Mesendoderm (in vitro differentiated cells): ENCODE results near the gene BCDIN3D.

Experiments
- DNase-seq: peaks from one replicate; pipeline ENCODE4 v3.0.0; 2013
- H2AK5ac ChIP-seq: 2 replicates; pipeline ENCODE4 v1.6.1; 2013; ENCODE audit warnings: low read length, inconsistent platforms
- H2BK120ac ChIP-seq: 2 replicates; pipeline ENCODE4 v1.6.1; 2013; ENCODE audit warnings: low read depth, mild to moderate bottlenecking, low read length, moderate library complexity, mixed read lengths
- H2BK15ac ChIP-seq: replicated peaks from 2 replicates; pipeline ENCODE4 v1.6.1; 2013; ENCODE audit warnings: low read depth, mild to moderate bottlenecking, moderate library complexity
- H2BK5ac ChIP-seq: 2 replicates; pipeline ENCODE4 v1.6.1; 2013; ENCODE audit warnings: low read length, inconsistent platforms
- H3K18ac ChIP-seq: 2 replicates; pipeline ENCODE4 v1.6.1; 2013; ENCODE audit warnings: mild to moderate bottlenecking, low read length, mixed read lengths
- H3K23ac ChIP-seq: one replicate; pipeline ENCODE4 v1.6.1; 2013; ENCODE audit warnings: low read length
- H3K27ac ChIP-seq: 2 replicates; pipeline ENCODE4 v1.5.1; 2013; ENCODE audit warnings: low read depth, mild to moderate bottlenecking, inconsistent platforms, low read length, moderate library complexity
- H3K27me3 ChIP-seq: 2 replicates; pipeline ENCODE4 v1.6.1; 2013; ENCODE audit warnings: low read length, control low read depth, mild to moderate bottlenecking, inconsistent platforms; ENCODE audit not compliant: insufficient read depth, poor library complexity
- H3K36me3 ChIP-seq: 2 replicates; pipeline ENCODE4 v1.6.1; 2013; ENCODE audit warnings: low read length, inconsistent platforms; ENCODE audit not compliant: control insufficient read depth, insufficient read depth
- H3K4ac ChIP-seq: one replicate; pipeline ENCODE4 v1.6.1; 2013; ENCODE audit warnings: low read depth, mild to moderate bottlenecking, low read length, moderate library complexity
- H3K4me1 ChIP-seq: 2 replicates; pipeline ENCODE4 v1.6.1; 2013; ENCODE audit warnings: low read depth, low read length, inconsistent platforms; ENCODE audit not compliant: control insufficient read depth
- H3K4me2 ChIP-seq: 2 replicates; pipeline ENCODE4 v1.6.1; 2013; ENCODE audit warnings: low read length
- H3K4me3 ChIP-seq: 2 replicates; pipeline ENCODE4 v1.5.1; 2013; ENCODE audit warnings: mild to moderate bottlenecking, low read length
- H3K56ac ChIP-seq: one replicate; pipeline ENCODE4 v1.6.1; 2013; ENCODE audit warnings: low read length
- H3K79me1 ChIP-seq: 2 replicates; pipeline ENCODE4 v1.6.1; 2013; ENCODE audit warnings: low read length, inconsistent platforms
- H3K79me2 ChIP-seq: 2 replicates; pipeline ENCODE4 v1.6.1; 2013; ENCODE audit warnings: mild to moderate bottlenecking, low read length; ENCODE audit not compliant: control insufficient read depth, insufficient read depth
- H3K9ac ChIP-seq: 2 replicates; pipeline ENCODE4 v1.6.1; 2013; ENCODE audit warnings: low read length, inconsistent platforms
- H4K5ac ChIP-seq: one replicate; pipeline ENCODE4 v1.6.1; 2013; ENCODE audit warnings: low read length
- H4K8ac ChIP-seq: one replicate; pipeline ENCODE4 v1.6.1; 2013; ENCODE audit warnings: low read depth, mild to moderate bottlenecking, control low read depth, low read length, moderate library complexity
- WGBS: extraction: QIAGEN DNeasy Blood & Tissue Kit; methylation state at CpG from one replicate; pipeline ENCODE4 v1.1.7; 2013; ENCODE audit warnings: low lambda C conversion rate, missing lambda C conversion rate; ENCODE audit not compliant: insufficient coverage; ENCODE audit errors: extremely low coverage; 5-methylcytosine and 5-hydroxymethylcytosine counted together

The BCDIN3D gene

DNA sequence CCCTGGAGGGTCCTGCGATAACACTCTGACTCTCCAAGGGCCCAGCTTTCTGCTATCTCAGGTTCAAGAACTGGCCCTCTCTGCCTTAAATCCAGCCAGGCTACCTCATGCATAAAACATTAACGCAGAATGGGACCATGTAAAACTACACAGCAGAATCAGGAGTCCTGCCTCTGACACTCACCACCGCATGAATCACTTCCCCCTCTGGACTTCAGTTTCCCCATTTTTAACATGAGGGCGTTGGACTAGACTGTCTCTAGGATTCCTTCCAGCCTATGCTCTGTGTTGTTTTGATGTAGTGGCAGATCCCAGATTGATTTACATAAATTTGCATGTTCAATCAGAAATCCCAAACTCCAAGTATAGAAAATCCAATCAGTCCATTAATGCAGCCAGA lies 18.0 kb downstream of the BCDIN3D start:
- no peak for DNase-seq
- no peaks in the 10 kb centered on the region for H3K36me3 ChIP-seq
- H2BK15ac ChIP-seq: no peak overlapping the region
- peaks cover 2% of the 10 kb centered on the region for H3K4me1 ChIP-seq
- H3K23ac ChIP-seq: no peak overlapping the region
- no peak overlapping the region for H3K27ac ChIP-seq
- no CpG with 5 or more reads among the region's 4 CpGs for WGBS
- H3K56ac ChIP-seq: no peak overlapping the region
- no peak overlapping the region for H3K9ac ChIP-seq
- H3K4ac ChIP-seq: no peak overlapping the region
- H3K4me3 ChIP-seq: no peak overlapping the region
- no peak overlapping the region for H2AK5ac ChIP-seq
- H2BK5ac ChIP-seq: no peak overlapping the region
- no peaks in the 10 kb centered on the region for H3K27me3 ChIP-seq
- H4K5ac ChIP-seq: no peak overlapping the region
- no peak overlapping the region for H2BK120ac ChIP-seq
- H3K18ac ChIP-seq: no peak overlapping the region
- H3K79me2 ChIP-seq: peaks cover 30% of the 10 kb centered on the region
- no peak overlapping the region for H3K4me2 ChIP-seq
- H3K79me1 ChIP-seq: peaks cover 31% of the 10 kb centered on the region
- H4K8ac ChIP-seq: no peak overlapping the region

DNA sequence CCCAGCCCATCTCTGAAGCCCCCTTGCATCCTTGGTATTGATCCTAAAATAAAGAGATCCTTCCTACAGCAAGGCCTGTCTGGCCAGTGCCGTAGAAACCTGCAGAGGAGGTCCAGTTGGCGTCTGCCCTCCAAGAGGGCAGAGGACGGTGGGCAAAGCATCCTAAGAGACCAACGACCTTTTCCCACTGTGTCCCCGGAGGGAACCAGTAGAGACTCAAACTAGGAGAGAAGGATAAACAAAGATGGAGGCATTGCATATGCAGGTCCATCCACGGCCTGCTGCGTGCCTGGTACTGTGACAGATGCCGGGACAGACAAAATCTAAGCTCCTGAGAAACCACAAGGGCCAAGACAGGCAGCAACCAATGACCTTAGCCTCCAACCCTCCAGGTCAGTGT lies 18.5 kb downstream of the BCDIN3D start:
- H3K23ac ChIP-seq: no peak overlapping the region
- DNase-seq: no peak
- H2BK120ac ChIP-seq: no peak overlapping the region
- no peak overlapping the region for H3K4me2 ChIP-seq
- no peak overlapping the region for H3K4me3 ChIP-seq
- H3K27ac ChIP-seq: no peak overlapping the region
- no peak overlapping the region for H3K56ac ChIP-seq
- no peak overlapping the region for H4K8ac ChIP-seq
- H3K79me1 ChIP-seq: peaks cover 31% of the 10 kb centered on the region
- no peaks in the 10 kb centered on the region for H3K27me3 ChIP-seq
- no CpG with 5 or more reads among the region's 8 CpGs for WGBS
- H3K9ac ChIP-seq: no peak overlapping the region
- H3K79me2 ChIP-seq: peaks cover 30% of the 10 kb centered on the region
- H3K36me3 ChIP-seq: no peaks in the 10 kb centered on the region
- no peak overlapping the region for H2AK5ac ChIP-seq
- peaks cover 2% of the 10 kb centered on the region for H3K4me1 ChIP-seq
- H4K5ac ChIP-seq: no peak overlapping the region
- no peak overlapping the region for H3K18ac ChIP-seq
- no peak overlapping the region for H2BK5ac ChIP-seq
- H2BK15ac ChIP-seq: no peak overlapping the region
- no peak overlapping the region for H3K4ac ChIP-seq

GRCh38 chr12:49823951-49824350 lies 19.0 kb downstream of the BCDIN3D start:
- H3K27ac ChIP-seq: no peak overlapping the region
- no peak overlapping the region for H3K4me2 ChIP-seq
- H3K79me2 ChIP-seq: peaks cover 30% of the 10 kb centered on the region
- H3K18ac ChIP-seq: no peak overlapping the region
- no peak overlapping the region for H3K56ac ChIP-seq
- no peak overlapping the region for H2BK120ac ChIP-seq
- no peak for DNase-seq
- H3K23ac ChIP-seq: no peak overlapping the region
- no peak overlapping the region for H4K5ac ChIP-seq
- no peak overlapping the region for H2BK15ac ChIP-seq
- no peak overlapping the region for H4K8ac ChIP-seq
- H3K4me3 ChIP-seq: no peak overlapping the region
- no peaks in the 10 kb centered on the region for H3K27me3 ChIP-seq
- no CpG with 5 or more reads among the region's 6 CpGs for WGBS
- H3K4me1 ChIP-seq: peaks cover 2% of the 10 kb centered on the region
- H3K4ac ChIP-seq: no peak overlapping the region
- H3K9ac ChIP-seq: no peak overlapping the region
- no peak overlapping the region for H2BK5ac ChIP-seq
- no peak overlapping the region for H2AK5ac ChIP-seq
- H3K79me1 ChIP-seq: peaks cover 31% of the 10 kb centered on the region
- no peaks in the 10 kb centered on the region for H3K36me3 ChIP-seq

- Histone ChIP-seq H3K79me1 (peaks cover 31% of the 10 kb centered on the region), H3K56ac (no peak overlapping the region), H2BK5ac (no peak overlapping the region), H3K18ac (no peak overlapping the region), H3K23ac (no peak overlapping the region), H3K4ac (no peak overlapping the region), H3K4me1 (peaks cover 2% of the 10 kb centered on the region), H3K79me2 (peaks cover 30% of the 10 kb centered on the region), H2AK5ac (no peak overlapping the region), H3K36me3 (no peaks in the 10 kb centered on the region), H4K5ac (no peak overlapping the region), H2BK15ac (no peak overlapping the region), H4K8ac (no peak overlapping the region), H3K9ac (no peak overlapping the region), H2BK120ac (no peak overlapping the region), H3K27ac (no peak overlapping the region), H3K4me3 (no peak overlapping the region), H3K4me2 (no peak overlapping the region), H3K27me3 (no peaks in the 10 kb centered on the region)
- WGBS: no CpG with 5 or more reads among the region's 1 CpG
- DNase-seq: no peak
Measured at GRCh38 chr12:49823350-49823749, 19.6 kb downstream of the BCDIN3D start.

- Histone ChIP-seq H3K4me2 (no peak overlapping the region), H2AK5ac (no peak overlapping the region), H3K56ac (no peak overlapping the region), H3K27ac (no peak overlapping the region), H3K18ac (no peak overlapping the region), H2BK5ac (no peak overlapping the region), H3K36me3 (no peaks in the 10 kb centered on the region), H2BK15ac (no peak overlapping the region), H3K4me3 (no peak overlapping the region), H3K4ac (no peak overlapping the region), H3K79me1 (peaks cover 25% of the 10 kb centered on the region), H3K4me1 (peaks cover 2% of the 10 kb centered on the region), H4K8ac (no peak overlapping the region), H2BK120ac (no peak overlapping the region), H3K27me3 (no peaks in the 10 kb centered on the region), H4K5ac (no peak overlapping the region), H3K9ac (no peak overlapping the region), H3K23ac (no peak overlapping the region), H3K79me2 (peaks cover 22% of the 10 kb centered on the region)
- WGBS: no CpG with 5 or more reads among the region's 10 CpGs
- no peak for DNase-seq
Measured at GRCh38 chr12:49821373-49822287, 21.3 kb downstream of the BCDIN3D start.
